Caco-2 (cell line): ENCODE measurements around the gene EPG5. TPM values are rescaled to one million over a fixed set of nuclear protein-coding genes. Genes with fewer than 3 reads are reported as not detected.
A peak's percentile ranks its signal among the peaks of the same experiment; 100 is the strongest.

Experiments used
- BruUV-seq: library from RNA; stranded (reverse); fragments of 400-500 nt; replicated peaks from 2 replicates; lab custom pipeline; 2021; lab: Mats Ljungman, UMichigan
- CTCF ChIA-PET: fragments of 300-600 bp; sonication (Branson Sonifier 250); formaldehyde crosslinking; loops from one replicate; lab custom pipeline; 2022; ENCODE audit warnings: antibody characterized with exemption; lab: Charles Lee
- POLR2A ChIA-PET: fragments of 300-600 bp; sonication (Branson Sonifier 250); formaldehyde crosslinking; loops from one replicate; lab custom pipeline; 2022; ENCODE audit warnings: antibody characterized with exemption; lab: Charles Lee
- DNase-seq, 2 experiments: peaks; one replicate each; pipeline versions ENCODE4 v3.0.0 to v3.0.0-alpha.2; 2020 to 2022
- H3K27me3 ChIP-seq: replicated peaks from 2 replicates; pipeline ENCODE4 v1.6.0; 2011; ENCODE audit warnings: low read length; ENCODE audit not compliant: control insufficient read depth, insufficient read depth
- H3K36me3 ChIP-seq: 2 replicates; pipeline ENCODE4 v1.5.1; 2011; ENCODE audit warnings: low read length; ENCODE audit not compliant: control insufficient read depth, insufficient read depth
- H3K4me1 ChIP-seq: fragments of 250-450 bp; sonication (Bioruptor Pico); 2 replicates; pipeline ENCODE4 v1.5.1; 2020; ENCODE audit warnings: mild to moderate bottlenecking
- H3K4me3 ChIP-seq: 2 replicates; pipeline ENCODE4 v1.5.1; 2011; ENCODE audit warnings: low read depth, mild to moderate bottlenecking, control low read depth, low read length
- H3K9me3 ChIP-seq: fragments of 250-450 bp; sonication (Bioruptor Pico); 2 replicates; pipeline ENCODE4 v1.5.1; 2020; ENCODE audit warnings: mild to moderate bottlenecking, moderate library complexity
- H3K27ac Mint-ChIP-seq: one replicate; pipeline ENCODE4 v1.8.0; 2022; ENCODE audit warnings: mixed read lengths; ENCODE audit not compliant: unreplicated experiment
- H3K27me3 Mint-ChIP-seq: one replicate; pipeline ENCODE4 v1.8.0; 2022; ENCODE audit warnings: mixed read lengths; ENCODE audit not compliant: insufficient read depth, unreplicated experiment
- H3K36me3 Mint-ChIP-seq: one replicate; pipeline ENCODE4 v1.8.0; 2022; ENCODE audit warnings: mild to moderate bottlenecking, mixed read lengths; ENCODE audit not compliant: insufficient read depth, unreplicated experiment
- H3K4me1 Mint-ChIP-seq: one replicate; pipeline ENCODE4 v1.8.0; 2022; ENCODE audit warnings: low read depth, mixed read lengths; ENCODE audit not compliant: unreplicated experiment
- H3K4me3 Mint-ChIP-seq: one replicate; pipeline ENCODE4 v1.8.0; 2022; ENCODE audit warnings: mild to moderate bottlenecking, moderate library complexity, mixed read lengths; ENCODE audit not compliant: unreplicated experiment
- H3K9me3 Mint-ChIP-seq: one replicate; pipeline ENCODE4 v1.8.0; 2022; ENCODE audit warnings: mixed read lengths; ENCODE audit not compliant: unreplicated experiment
- intact Hi-C: fragments of 100-400 bp; cut with micrococcal nuclease; formaldehyde crosslinking; loops from one replicate; pipeline ENCODE4 v1.10.0; 2022; ENCODE audit not compliant: unreplicated experiment
- total RNA-seq: library from RNA; stranded (reverse); gene quantifications from 2 replicates; pipeline ENCODE4 v1.2.3, GENCODE V29; 2022
- TF ChIP-seq, protein P1 (sequence below), 2 experiments: fragments of 200-600 bp in 1 of 2; IDR thresholded peaks; 1 replicate in 1 of 2; 2 replicates in 1 of 2; pipeline versions ENCODE4 v1.5.1 to v1.8.0; 2011 to 2022; ENCODE audit warnings: antibody characterized with exemption in 1 of 2, control low read depth in 1 of 2, inconsistent platforms in 1 of 2, low read depth in 1 of 2, low read length in 1 of 2, mild to moderate bottlenecking in 1 of 2, moderate library complexity in 1 of 2; ENCODE audit not compliant: insufficient read depth in 1 of 2, severe bottlenecking in 1 of 2, unreplicated experiment in 1 of 2

The EPG5 gene
- total RNA-seq, 1 experiment from 2014 or later, result 12.0 TPM

DNA sequence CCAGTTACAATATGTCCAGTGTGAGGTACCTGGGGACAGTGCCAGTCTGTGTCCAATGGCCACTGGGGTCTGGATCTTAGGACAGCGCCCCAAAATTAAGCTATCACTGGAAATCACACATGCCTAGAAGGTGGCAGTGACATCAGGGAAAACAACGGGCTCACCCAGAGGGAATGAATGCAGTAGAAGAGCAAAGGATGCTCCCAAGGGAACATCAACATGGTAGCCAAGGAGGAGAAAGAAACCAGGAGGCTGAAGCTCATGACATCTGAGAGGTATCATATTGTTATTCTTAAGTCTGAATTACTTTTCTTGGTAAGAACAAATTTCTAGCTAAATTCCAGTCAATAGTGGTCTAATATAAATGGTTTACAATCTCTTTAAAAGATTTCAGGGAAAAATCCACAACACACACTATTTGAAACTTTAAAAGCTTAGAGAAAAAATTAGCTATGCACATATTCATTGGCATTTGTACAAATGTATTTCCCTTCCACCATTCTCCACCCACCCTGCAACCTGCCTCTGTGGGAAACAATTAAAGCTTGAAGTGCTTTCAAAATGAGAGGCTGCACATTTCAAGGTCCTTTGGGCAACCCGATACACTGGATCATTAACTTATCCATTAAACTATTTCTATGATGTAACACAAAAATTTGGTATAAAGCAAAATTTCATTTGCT is 86.1 kb downstream of the EPG5 start:
- H3K4me3 ChIP-seq, result no peak overlapping the region
- no peak overlapping the region for H3K4me3 Mint-ChIP-seq
- no peak for DNase-seq
- H3K9me3 Mint-ChIP-seq, result no peaks in the 10 kb centered on the region
- H3K36me3 Mint-ChIP-seq, result peaks cover 5% of the 10 kb centered on the region
- ChIA-PET POLR2A (no interaction called here), CTCF (no interaction called here)
- no peak overlapping the region for H3K27ac Mint-ChIP-seq
- TF ChIP-seq, protein P1, sequence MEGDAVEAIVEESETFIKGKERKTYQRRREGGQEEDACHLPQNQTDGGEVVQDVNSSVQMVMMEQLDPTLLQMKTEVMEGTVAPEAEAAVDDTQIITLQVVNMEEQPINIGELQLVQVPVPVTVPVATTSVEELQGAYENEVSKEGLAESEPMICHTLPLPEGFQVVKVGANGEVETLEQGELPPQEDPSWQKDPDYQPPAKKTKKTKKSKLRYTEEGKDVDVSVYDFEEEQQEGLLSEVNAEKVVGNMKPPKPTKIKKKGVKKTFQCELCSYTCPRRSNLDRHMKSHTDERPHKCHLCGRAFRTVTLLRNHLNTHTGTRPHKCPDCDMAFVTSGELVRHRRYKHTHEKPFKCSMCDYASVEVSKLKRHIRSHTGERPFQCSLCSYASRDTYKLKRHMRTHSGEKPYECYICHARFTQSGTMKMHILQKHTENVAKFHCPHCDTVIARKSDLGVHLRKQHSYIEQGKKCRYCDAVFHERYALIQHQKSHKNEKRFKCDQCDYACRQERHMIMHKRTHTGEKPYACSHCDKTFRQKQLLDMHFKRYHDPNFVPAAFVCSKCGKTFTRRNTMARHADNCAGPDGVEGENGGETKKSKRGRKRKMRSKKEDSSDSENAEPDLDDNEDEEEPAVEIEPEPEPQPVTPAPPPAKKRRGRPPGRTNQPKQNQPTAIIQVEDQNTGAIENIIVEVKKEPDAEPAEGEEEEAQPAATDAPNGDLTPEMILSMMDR (IDR thresholded peaks at IDR 0.05; ENCODE audit: insufficient read depth in 1 of 2, low read depth in 1 of 2, low read length in 1 of 2, severe bottlenecking in 1 of 2, unreplicated experiment in 1 of 2), result no peak
- H3K9me3 ChIP-seq, result no peaks in the 10 kb centered on the region
- no TSS peak for BruUV-seq
- H3K27me3 Mint-ChIP-seq, result no peaks in the 10 kb centered on the region
- no peaks in the 10 kb centered on the region for H3K36me3 ChIP-seq
- no peaks in the 10 kb centered on the region for H3K27me3 ChIP-seq
- intact Hi-C loops, result loop anchor here (1.0 kb wide), 2 partner anchors 158 to 190 kb away; no protein-coding TSS in a partner anchor
- no peaks in the 10 kb centered on the region for H3K4me1 Mint-ChIP-seq
- H3K4me1 ChIP-seq, result no peaks in the 10 kb centered on the region

DNA sequence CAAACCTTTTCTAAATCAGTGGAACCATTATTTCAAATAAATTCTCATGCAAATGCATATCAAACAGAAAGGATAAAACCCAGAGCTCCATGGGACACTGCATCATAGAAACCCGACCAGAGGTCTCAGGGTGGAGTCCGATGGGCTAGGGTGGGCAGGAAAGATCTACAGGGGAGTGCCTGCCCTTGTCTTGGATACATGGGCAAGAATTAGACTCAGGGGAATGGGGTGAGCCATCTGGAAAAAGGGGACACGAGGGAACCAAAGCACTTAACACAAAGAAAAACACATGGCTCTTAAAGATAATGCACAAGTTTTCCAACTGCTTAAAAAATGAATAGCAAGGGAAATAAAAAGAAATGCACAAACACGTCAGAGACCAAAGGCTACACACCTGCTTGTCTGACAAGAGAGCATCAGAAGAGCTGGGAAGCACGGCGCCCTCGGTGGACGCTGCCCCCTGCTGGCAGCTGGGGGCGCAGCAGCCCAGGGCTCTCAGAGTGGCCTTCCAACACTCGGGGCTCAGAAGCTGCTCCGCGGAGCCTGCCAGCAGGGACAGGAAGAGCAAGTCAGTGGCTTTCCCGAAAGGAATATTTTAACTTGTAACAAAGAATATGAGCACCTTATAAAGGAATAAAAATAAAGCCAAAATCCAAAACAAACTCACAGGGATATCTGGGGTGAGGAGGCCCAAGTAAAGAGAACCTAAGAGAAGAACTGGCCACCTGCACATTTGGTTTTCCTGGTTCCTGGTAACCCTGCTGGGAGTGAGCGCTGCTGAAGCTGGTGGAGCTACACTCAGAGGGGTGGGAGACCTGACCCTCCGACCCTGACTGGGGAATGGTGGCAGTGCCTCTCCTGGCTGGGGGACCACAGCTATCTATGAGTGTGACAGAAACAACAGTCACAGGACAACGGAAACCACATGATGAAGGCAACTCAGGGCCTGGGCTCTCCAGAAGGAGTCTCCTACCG is 87.2 kb downstream of the EPG5 start:
- DNase-seq, result peak; percentile 36 to 64
- no TSS peak for BruUV-seq
- Histone ChIP-seq H3K27me3 (no peaks in the 10 kb centered on the region), H3K4me3 (no peak overlapping the region), H3K36me3 (no peaks in the 10 kb centered on the region), H3K9me3 (no peaks in the 10 kb centered on the region), H3K4me1 (no peaks in the 10 kb centered on the region)
- ChIA-PET POLR2A (no interaction called here), CTCF (interaction anchor here (0.6 to 1.7 kb wide), 6 partner anchors 30 to 218 kb away, joined by 3 to 6 read pairs (median 4); no protein-coding TSS in a partner anchor)
- TF ChIP-seq, protein P1 (IDR thresholded peaks at IDR 0.05; ENCODE audit: insufficient read depth in 1 of 2, low read depth in 1 of 2, low read length in 1 of 2, severe bottlenecking in 1 of 2, unreplicated experiment in 1 of 2), result peak; percentile 81
- intact Hi-C loops, result loop anchor here (1.0 kb wide), 2 partner anchors 157 to 189 kb away; no protein-coding TSS in a partner anchor
- H3K27ac Mint-ChIP-seq, result no peak overlapping the region
- H3K4me3 Mint-ChIP-seq, result no peak overlapping the region
- H3K36me3 Mint-ChIP-seq, result peaks cover 5% of the 10 kb centered on the region
- H3K27me3 Mint-ChIP-seq, result no peaks in the 10 kb centered on the region
- no peaks in the 10 kb centered on the region for H3K4me1 Mint-ChIP-seq
- no peaks in the 10 kb centered on the region for H3K9me3 Mint-ChIP-seq

DNA sequence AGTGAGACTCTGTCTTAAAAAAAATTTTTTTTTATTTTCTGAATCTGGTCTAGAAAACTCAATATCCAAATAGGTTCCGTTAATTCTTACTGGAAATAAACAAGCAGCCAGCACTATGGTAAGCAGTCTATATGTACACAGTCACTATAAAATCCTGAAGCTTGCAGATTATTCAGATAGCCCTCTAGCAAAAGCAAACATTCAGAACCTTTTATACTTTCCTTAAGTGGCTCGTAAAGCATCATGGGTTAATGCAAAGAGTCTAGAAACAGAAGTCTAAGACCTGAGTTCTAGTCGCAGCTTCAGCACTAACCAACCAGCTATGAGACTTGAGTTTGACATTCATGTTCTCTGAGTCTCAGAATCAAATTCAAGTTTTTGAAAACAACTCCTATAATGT is 89.7 kb downstream of the EPG5 start:
- H3K4me1 ChIP-seq, result no peaks in the 10 kb centered on the region
- H3K27ac Mint-ChIP-seq, result no peak overlapping the region
- BruUV-seq, result no TSS peak
- H3K36me3 ChIP-seq, result no peaks in the 10 kb centered on the region
- ChIA-PET POLR2A (no interaction called here), CTCF (no interaction called here)
- peaks cover 5% of the 10 kb centered on the region for H3K36me3 Mint-ChIP-seq
- H3K9me3 ChIP-seq, result no peaks in the 10 kb centered on the region
- no peaks in the 10 kb centered on the region for H3K4me1 Mint-ChIP-seq
- no peak overlapping the region for H3K4me3 Mint-ChIP-seq
- H3K9me3 Mint-ChIP-seq, result no peaks in the 10 kb centered on the region
- no peak for DNase-seq
- no peak overlapping the region for H3K4me3 ChIP-seq
- intact Hi-C loops, result no loop called here
- no peaks in the 10 kb centered on the region for H3K27me3 Mint-ChIP-seq
- no peaks in the 10 kb centered on the region for H3K27me3 ChIP-seq
- TF ChIP-seq, protein P1 (IDR thresholded peaks at IDR 0.05; ENCODE audit: insufficient read depth in 1 of 2, low read depth in 1 of 2, low read length in 1 of 2, severe bottlenecking in 1 of 2, unreplicated experiment in 1 of 2), result no peak
